ENCODE results near the gene MYOT. TPM values are rescaled to one million over a fixed set of nuclear protein-coding genes. Genes with fewer than 3 reads are reported as not detected.

MYOT gene
- total and polyA plus RNA-seq, 9 donors: 0.23 to 2.2 (median 1.1) TPM; not detected in 2

- no peak for TF ChIP-seq POLR2A (IDR thresholded peaks at IDR 0.05)
- TF ChIP-seq, protein P1, sequence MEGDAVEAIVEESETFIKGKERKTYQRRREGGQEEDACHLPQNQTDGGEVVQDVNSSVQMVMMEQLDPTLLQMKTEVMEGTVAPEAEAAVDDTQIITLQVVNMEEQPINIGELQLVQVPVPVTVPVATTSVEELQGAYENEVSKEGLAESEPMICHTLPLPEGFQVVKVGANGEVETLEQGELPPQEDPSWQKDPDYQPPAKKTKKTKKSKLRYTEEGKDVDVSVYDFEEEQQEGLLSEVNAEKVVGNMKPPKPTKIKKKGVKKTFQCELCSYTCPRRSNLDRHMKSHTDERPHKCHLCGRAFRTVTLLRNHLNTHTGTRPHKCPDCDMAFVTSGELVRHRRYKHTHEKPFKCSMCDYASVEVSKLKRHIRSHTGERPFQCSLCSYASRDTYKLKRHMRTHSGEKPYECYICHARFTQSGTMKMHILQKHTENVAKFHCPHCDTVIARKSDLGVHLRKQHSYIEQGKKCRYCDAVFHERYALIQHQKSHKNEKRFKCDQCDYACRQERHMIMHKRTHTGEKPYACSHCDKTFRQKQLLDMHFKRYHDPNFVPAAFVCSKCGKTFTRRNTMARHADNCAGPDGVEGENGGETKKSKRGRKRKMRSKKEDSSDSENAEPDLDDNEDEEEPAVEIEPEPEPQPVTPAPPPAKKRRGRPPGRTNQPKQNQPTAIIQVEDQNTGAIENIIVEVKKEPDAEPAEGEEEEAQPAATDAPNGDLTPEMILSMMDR (IDR thresholded peaks at IDR 0.05): no peak
- TF ChIP-seq EP300 (IDR thresholded peaks at IDR 0.05): no peak
- intact Hi-C loops (cut with DNase I): no loop called here
- no peaks in the 10 kb centered on the region for H3K36me3 ChIP-seq
- no peaks in the 10 kb centered on the region for H3K27me3 ChIP-seq
- WGBS, 3 donors: 80 to 83% (median 80%) methylated on average over 3 of the region's 3 CpGs
- H3K27ac ChIP-seq: no peak overlapping the region
- H3K4me3 ChIP-seq: no peak overlapping the region
- H3K4me1 ChIP-seq (ENCODE audit: insufficient read depth): peaks cover 2% of the 10 kb centered on the region
- H3K9me3 ChIP-seq: no peaks in the 10 kb centered on the region
- DNase-seq: no peak
Measured at GRCh38 chr5:137856201-137856600, 11.5 kb upstream of the MYOT start.

DNA sequence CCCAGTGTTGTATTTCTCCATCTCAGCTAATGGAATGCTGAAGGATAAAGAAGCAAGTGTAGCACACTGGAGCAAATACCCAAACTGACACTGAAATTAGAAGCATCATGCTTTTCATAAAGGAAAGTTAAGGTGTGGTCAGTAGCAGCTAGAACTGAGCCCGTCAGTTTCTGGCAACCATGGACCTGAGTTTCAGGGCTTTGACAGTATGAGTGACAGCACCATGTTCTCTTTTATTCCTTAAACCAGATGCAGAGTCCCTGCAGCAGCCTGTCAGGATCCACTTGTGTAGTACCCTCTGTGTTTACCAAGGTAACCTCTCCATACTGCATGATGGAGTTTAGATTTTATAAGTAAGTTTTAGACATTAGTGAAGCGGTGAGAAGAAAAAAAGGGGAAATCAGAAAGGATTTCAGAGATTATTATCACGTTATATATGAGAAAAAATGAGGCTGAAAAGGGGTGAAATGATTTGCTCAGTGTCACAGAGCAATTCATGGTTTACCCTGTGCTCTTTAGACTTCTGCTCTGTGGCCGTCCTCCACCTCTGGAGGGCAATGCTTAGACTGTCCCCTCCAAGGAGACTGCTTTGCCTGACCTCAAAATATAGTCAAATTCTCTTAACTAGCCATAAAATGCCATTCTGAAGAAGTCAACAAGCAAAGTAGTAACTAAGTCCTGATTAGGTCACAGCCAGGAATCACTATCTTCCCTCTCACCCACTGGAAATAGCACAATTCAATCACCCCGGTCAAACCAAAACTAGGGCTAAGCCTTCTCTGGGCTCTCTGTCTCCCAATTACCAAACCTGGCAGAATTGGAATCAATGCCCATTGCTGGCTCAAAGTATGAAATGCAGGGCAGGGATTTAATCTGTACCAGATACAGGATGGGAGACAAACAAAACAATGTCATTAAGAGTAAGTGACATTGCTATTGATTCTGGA, 10.5 kb upstream of the MYOT start:
- peak overlapping the region in 1 of 2 donors; percentile 46 for H3K27ac ChIP-seq
- H3K27me3 ChIP-seq: no peaks in the 10 kb centered on the region
- TF ChIP-seq EP300 (IDR thresholded peaks at IDR 0.05): no peak
- TF ChIP-seq POLR2A (IDR thresholded peaks at IDR 0.05): no peak
- TF ChIP-seq, protein P1 (IDR thresholded peaks at IDR 0.05): no peak
- H3K4me3 ChIP-seq: no peak overlapping the region
- H3K9me3 ChIP-seq: no peaks in the 10 kb centered on the region
- intact Hi-C loops (cut with DNase I): no loop called here
- DNase-seq: no peak
- WGBS, 3 donors: 82 to 94% (median 89%) methylated on average over 5 of the region's 5 CpGs
- H3K4me1 ChIP-seq (ENCODE audit: insufficient read depth): peaks cover 2% of the 10 kb centered on the region
- H3K36me3 ChIP-seq: no peaks in the 10 kb centered on the region

- intact Hi-C loops (cut with DNase I): no loop called here
- Histone ChIP-seq H3K9me3 (no peaks in the 10 kb centered on the region), H3K27me3 (no peaks in the 10 kb centered on the region), H3K27ac (peak overlapping the region in 1 of 2 donors; percentile 46), H3K4me3 (peak overlapping the region; percentile 15), H3K4me1 (ENCODE audit: insufficient read depth) (peaks cover 2% of the 10 kb centered on the region), H3K36me3 (no peaks in the 10 kb centered on the region)
- WGBS, 3 donors: 12 to 19% (median 14%) methylated on average over 3 of the region's 3 CpGs
- TF ChIP-seq, protein P1 (IDR thresholded peaks at IDR 0.05): no peak
- TF ChIP-seq POLR2A (IDR thresholded peaks at IDR 0.05): no peak
- TF ChIP-seq EP300 (IDR thresholded peaks at IDR 0.05): no peak
- DNase-seq: no peak
Measured at GRCh38 chr5:137858223-137858916, 9.3 kb upstream of the MYOT start.

DNA sequence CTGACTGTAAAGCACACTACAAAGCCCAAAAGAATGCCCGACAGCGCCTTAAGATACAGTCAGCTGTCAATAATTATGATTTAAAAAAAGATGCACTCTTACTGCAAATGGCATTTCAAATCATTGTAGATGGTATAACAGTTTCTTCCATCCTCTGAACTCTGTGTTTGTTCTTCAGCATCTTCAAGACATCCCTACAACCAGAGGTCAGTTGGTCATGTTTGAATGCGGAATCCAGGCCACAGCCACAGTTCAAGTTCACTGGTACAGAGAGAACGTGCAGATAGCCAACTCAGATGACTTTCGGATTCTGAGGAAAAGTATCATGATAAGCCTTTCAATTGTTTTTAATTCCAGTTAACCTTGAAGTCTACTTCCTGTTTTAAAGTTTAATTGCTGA, 8.7 kb upstream of the MYOT start:
- peak overlapping the region in 1 of 2 donors; percentile 46 for H3K27ac ChIP-seq
- no peaks in the 10 kb centered on the region for H3K27me3 ChIP-seq
- H3K4me3 ChIP-seq: peak overlapping the region; percentile 15
- no peak for DNase-seq
- H3K9me3 ChIP-seq: no peaks in the 10 kb centered on the region
- TF ChIP-seq, protein P1 (IDR thresholded peaks at IDR 0.05): no peak
- TF ChIP-seq POLR2A (IDR thresholded peaks at IDR 0.05): no peak
- TF ChIP-seq EP300 (IDR thresholded peaks at IDR 0.05): no peak
- intact Hi-C loops (cut with DNase I): no loop called here
- H3K36me3 ChIP-seq: no peaks in the 10 kb centered on the region
- H3K4me1 ChIP-seq (ENCODE audit: insufficient read depth): peaks cover 2% of the 10 kb centered on the region
- WGBS, 3 donors: 42 to 56% (median 49%) methylated on average over 5 of the region's 5 CpGs

All from ovary (tissue), 9 donors.